Stimulated activated CD4-positive, alpha-beta T cell treated with anti-CD3 and anti-CD28 coated beads, TNF-alpha, amount 100 ng/mL, for 1 hour (primary cell): ENCODE results near the gene RING1.

Experiments used
- DNase-seq, 3 donors: peaks; one replicate each; pipeline ENCODE4 v3.0.0-alpha.2; 2020; ENCODE audit warnings: low read depth in 3 of 3, low spot score in 1 of 3

RING1 gene

GRCh38 chr6:33208091-33208967 is at the start of gene RING1:
Gene RING1 (plus strand): TSS chr6:33208500. CDS start chr6:33208823, 323 bp downstream.
- DNase-seq: peak; percentile 65 to 79 (median 72)

DNA sequence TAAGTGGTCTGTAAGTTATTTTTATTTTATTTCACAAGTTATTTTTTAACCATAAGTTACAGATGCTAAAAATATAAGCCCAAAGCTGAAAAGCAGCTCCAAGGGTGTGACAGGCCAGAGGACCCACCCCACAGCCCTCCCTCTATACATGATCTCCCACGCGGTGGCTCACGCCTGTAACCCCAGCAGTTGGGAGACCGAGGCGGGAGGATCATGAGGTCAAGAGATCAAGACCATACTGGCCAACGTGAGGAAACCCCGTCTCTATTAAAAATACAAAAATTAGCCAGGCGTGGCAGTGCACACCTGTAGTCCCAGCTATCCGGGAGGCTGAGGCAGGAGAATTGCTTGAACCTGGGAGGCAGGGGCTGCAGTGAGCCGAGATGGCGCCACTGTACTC is 48.2 kb upstream of the RING1 start:
- no peak for DNase-seq

DNA sequence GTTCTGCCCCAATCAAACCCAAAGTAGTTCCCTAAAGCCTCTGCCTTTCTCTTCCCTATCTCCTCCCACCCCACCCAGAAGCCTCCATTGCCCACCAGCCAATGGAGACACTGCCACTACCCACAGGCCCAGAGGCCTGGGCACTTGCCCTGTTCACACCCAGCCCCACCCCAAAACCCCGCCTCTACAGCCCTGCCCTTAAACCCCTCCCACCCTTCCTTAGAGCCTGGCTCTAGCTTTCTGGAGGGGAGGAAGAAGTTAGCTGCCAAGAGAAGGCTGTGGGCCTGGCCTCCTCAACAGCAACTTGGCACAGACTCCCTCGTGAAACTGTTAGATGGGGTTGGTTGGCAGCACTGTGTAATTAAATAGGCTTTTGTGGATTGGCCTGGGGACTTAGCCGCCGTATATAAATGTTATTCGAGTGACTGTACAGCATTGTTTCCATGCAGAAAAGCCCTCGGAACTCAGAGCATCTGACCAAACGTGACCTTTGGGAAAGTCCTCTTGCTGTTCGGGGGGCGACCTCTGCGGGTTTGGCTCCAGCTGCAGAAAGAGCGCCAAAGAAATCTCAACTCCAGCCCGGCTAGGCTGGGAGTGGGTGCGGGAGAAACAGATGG is 47.5 kb upstream of the RING1 start:
- DNase-seq: no peak

DNA sequence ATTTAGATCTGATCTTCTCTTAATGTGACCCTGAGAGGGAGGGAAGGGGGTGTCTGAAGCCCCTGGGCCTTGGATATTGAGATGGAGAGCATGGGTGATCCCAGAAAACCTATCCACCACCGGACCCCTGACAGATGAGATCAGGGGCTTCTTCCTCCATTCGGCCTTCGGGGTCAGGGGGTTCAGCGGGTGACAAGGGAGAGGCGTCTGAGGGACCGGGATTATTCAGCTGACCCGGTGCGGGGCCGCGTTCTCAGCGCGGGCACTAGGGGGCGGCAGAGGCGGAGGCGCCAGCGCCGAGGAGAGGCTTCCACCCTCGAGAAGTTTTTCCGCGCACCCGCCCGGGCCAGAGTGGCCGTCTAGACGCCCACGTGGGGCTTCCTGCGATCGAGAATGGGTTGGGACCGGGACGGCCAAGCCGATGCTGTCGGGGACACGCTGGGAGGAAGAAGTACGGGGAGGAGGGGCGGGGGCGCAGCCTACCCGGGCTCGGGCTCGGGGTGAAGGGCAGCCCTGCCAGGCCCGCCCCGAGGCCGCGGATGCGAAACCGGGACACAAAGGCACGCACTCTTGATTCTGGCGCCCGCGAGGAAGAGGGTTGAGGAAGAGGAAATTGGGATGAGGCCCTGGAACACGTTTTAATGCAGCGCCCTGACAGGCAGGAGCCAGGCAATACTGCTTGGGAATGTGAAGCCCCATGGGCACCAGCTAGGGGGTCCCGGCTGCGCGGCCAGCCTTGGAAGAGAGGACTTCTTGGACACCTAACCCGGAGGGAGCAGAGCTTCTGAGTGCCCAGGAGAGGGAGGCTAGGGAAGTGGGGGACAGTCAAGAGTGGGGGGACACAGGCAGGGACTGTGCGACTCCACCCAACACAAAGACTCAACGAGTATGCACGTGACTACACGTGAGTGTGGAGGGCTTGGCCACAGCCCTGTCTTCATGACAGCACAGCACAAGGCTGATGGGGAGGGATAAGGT is 46.7 kb upstream of the RING1 start:
- peak; percentile 47 to 85 (median 70) for DNase-seq

GRCh38 chr6:33163540-33163939 is 44.8 kb upstream of the RING1 start:
- no peak for DNase-seq

DNA sequence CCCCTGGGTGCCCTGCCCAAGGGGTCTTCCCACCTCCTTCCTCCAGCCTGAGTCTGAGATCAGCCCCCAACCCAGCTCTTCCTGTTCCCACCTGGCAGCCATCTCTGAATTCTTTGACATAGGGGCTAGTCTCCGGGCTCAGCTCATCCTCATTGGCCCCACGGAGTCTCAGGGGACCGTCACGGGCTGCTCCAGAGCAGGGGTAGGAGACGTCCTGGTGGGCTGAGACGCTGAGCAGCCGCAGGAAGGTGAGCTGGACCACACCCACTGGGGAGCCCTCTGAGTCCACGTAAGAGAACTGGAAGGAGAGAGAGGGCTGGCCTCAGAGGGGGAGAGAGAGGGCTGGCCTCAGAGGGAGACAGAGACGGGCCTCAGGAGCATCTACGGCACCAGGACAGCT is 44.1 kb upstream of the RING1 start:
- DNase-seq: no peak

- no peak for DNase-seq
Observed at GRCh38 chr6:33164665-33165373, 43.5 kb upstream of the RING1 start.

DNA sequence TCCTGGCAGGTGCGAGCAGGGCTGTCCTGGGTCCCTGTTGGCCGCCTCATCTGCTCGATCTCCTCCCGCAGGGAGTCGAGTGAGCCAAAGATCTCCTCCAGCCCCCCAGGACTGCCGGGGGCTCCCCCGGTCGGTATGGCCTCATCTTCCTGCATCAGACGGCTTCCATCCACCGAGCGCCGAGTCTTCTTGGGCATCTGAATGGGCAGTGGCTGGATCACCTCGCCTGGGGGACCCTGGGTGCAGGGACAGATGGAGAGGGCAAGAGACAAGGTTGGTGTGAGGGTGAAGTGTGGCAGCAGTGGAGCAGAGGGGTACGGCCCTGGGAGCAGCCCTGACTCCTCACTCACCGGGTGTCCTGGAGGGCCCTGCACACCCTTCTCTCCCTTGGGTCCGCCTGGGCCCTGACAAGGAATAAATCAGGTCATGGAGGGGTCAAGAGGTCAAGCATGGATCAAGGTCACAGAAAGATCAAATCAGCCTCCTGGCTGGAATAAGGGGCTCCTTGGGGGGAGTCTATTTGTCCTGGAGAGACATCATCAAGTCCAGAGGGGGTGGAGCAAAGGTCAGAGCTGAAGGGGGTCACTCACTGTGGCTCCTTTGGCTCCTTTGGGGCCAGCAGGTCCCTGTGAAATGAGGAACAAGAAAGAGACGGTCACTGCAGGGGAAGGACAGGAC is 42.6 kb upstream of the RING1 start:
- no peak for DNase-seq

GRCh38 chr6:33166363-33166762 is 41.9 kb upstream of the RING1 start:
- no peak for DNase-seq

DNA sequence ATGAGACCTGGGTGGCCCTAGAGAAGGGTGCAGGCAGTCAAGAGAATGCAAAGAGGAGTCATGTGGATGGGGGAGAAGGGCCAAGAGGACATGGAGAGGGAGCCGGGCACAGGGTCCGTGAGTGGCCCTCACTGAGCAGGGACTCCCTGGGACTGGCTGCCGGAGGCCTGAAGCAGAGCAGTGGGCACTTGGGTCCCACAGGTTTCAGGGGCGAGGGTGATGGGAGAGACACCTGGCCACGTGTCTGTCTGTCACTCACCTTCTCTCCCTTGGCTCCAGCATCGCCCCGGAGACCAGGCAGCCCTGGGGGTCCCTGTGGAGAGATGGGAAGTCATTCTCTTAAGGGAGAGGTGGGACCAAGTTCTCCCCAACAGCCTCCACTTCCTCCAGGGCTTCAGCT is 41.5 kb upstream of the RING1 start:
- no peak for DNase-seq

- DNase-seq: no peak
Observed at GRCh38 chr6:33167374-33168283, 40.7 kb upstream of the RING1 start.

DNA sequence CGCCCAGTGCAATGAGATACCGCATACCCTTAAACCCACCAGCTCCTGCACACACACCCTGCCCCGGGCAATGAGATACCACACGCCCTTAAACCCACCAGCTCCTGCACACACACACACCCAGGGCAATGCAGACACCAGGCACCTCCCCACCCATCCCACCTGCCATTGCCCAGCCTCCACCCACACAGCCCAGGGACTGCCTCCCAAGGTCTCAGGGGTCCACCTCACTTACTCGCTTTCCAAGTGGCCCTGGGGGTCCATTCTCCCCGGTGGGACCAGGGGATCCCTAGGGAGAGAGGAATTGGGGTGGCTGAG is 40.1 kb upstream of the RING1 start:
- no peak for DNase-seq

GRCh38 chr6:33168639-33169038 is 39.7 kb upstream of the RING1 start:
- DNase-seq: no peak

GRCh38 chr6:33169291-33170175 is 38.8 kb upstream of the RING1 start:
- no peak for DNase-seq

GRCh38 chr6:33170176-33171015 is 37.9 kb upstream of the RING1 start:
- DNase-seq: no peak

DNA sequence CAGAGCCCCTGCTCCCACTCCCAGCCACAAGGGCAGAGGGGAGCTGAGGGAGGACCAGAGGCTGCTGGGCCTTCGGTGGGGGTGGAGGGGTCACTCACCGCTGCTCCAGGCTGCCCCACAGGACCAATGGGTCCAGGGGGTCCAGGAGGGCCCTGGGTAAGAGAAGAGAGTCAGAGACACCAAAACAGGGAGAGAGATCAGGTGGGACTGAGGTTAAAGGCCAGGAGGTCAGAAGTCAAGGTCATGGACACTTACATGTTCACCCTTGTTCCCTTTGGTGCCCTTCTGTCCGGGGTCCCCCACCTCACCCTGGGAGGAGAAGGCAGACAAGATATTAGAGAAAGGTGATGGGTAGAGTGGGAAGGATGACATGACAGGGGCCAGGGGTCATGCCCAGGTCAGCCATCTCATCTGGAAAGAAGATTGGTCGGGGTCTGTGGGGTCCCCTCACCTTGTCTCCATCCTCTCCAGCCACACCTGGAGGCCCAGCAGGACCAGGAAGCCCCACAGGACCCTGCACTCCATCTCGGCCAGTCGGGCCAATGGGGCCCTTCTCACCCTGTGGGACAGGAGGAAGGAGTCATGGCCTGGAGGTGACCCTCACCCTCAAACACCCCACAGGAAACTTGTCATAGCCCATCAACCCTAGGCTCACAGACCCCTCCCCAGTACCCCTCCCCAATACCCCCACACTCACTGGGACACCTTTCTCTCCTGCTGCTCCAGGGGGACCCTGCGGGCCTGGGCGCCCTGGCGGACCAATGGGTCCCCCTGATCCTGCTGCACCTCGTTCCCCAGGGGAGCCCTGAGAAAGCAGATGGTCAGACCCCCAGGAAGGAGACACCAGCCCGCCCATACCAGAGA is 37.1 kb upstream of the RING1 start:
- no peak for DNase-seq
